ENCODE data around the gene NANS.
"Not testable (repeated sequence)": the region's sequence is repeated elsewhere in the genome, so short reads cannot be mapped to it uniquely, and the experiment has no call there.

The NANS gene

DNA sequence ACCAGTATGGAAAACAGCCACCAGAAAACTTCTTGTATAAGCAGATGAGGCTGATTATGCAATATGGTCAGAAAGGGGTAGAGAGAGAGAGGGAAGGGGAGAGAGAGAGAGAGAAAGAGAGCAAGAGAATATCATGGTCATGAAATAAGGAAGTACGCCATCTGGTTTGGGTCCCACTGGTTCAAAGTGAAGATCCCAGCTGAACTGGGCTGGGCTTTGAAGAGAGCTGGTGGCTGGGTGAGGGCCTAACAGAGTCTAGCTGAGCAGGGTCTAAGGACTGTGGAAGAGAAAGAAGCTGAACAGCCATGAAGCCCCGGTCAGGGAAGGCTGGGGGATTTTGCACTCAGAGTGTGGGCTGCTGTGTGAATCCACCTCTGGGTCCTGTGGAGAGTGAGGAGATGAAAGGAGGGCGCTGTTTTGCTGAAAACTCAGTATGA, 47.9 kb downstream of the NANS start:
- no peak for DNase-seq

DNA sequence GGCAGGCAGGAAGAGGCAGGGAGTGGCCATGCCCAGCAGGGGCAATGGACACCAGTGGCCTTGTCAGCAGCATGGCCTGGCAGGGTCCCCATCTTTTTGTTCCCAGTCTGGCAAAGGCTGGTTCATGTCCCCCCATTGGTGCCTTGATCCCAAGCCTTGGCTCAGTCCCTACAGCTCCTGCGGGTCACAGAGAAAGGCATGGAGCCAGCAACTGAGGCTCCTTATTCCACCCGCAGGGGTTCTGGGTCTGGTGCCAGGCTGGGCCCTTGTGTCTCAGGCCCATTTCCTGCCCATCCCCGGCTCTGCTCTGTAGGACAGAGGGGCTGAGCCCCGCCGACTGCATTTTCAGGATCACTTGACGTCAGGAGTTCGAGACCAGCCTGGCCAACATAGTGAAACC, 48.5 kb downstream of the NANS start:
- no peak for DNase-seq

DNA sequence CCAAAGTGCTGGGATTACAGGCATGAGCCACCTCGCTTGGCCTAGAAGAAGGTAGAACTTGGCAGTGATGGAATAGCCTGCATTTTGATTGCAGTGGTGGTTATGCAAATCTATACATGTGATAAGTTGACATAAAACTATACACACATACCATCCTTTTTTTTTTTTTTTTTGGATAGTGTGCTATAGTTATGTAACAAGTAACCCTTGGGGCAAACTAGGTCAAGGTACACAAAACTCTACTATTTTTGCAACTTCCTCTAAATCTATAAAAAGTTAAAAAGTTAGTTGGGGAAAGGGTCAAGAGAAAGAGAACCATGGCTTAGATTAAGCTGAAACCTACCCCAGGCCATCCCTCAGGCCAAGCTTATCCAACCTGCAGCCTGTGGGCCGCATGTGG, 51.4 kb downstream of the NANS start:
- no peak for DNase-seq

DNA sequence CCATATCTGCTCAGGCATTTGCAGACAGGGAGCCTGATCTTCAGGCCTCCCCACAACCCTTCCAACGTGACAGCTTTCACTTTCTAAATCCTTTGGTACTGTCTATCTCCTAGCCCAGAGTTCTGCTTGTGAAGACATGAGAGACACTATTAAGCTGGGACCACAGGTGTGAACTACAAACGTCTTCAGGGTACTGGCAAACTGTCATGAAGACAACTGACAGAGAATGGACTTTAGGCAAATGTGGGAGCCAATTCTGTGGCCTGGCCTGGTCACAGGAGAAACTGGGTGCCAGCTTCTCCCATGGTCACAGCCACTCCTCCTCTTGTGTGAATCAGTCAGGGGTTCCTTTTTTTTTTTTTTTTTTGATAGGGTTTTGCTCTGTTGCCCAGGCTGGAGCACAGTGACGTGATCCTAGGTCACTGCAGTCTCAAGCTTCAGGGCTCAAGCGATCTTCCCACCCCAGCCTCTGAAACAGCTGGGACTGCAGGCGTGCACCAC, 52.0 kb downstream of the NANS start:
- peak; percentile 57 to 72 for DNase-seq

DNA sequence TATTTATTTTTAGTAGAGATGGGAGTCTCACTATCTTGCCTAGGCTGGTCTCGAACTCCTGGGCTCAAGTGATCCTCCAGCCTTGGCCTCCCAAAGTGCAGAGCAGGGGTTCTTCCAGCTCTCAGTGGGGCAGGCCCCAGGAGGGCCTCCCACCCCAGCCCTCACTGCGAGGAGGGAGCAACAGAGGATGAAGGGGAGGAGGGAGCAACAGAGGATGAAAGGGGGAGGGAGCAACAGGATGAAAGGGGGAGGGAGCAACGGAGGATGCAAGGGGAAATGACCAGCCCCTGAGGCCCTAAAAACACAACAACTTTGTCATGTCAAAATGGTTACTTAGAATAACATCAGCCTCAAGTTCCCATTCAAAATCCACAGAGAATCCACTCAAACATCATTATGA, 52.5 kb downstream of the NANS start:
- DNase-seq, result no peak

DNA sequence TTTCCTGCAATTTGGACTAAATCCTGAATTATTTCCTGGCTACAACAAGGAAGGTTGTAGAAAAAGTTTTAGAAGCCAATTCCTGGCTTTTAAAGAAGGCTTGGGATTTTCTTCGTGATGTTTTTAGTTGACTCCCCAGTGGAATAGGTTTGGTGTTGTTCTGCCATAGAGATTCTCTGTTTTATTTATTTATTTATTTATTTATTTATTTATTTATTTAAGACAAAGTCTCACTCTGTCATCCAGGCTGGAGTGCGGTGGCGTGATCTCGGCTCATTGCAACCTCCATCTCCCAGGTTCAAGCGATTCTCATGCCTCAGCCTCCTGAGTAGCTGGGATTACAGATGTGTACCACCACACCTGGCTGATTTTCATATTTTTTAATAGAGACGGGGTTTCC, 60.6 kb downstream of the NANS start:
- DNase-seq, result not testable (repeated sequence)

DNA sequence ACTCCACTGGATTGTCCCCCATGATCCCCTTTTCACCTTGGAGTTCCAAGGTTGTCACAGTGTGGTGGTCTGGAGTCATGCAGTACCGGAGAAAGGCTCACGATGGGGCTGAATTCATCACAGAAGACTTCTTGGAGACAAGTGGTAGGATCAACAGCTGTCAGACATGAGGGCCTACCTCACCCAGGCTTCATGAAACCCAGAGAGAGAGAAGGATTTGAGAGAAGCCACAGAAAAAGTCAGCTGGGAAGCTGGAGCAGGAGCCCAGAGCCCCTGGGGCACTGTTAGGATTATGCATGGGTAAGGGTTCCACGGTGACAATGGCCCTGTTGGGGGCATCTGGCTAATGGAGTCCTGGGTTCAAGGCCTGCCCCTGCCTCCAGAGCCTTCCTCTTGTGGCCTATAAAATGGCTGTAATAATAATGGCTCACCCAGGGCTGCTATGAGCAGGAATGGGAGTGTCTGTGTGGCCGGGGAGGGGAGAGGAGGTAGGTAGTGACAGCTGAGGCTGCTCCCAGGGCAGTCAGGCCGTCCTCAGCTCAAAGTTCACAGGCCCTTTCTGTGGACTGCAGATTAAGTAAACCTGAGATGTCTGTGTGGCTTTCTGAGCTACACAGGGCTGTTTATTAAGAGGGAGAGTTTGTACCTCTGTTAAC, 61.6 kb downstream of the NANS start:
- peak; percentile 62 to 78 for DNase-seq

DNA sequence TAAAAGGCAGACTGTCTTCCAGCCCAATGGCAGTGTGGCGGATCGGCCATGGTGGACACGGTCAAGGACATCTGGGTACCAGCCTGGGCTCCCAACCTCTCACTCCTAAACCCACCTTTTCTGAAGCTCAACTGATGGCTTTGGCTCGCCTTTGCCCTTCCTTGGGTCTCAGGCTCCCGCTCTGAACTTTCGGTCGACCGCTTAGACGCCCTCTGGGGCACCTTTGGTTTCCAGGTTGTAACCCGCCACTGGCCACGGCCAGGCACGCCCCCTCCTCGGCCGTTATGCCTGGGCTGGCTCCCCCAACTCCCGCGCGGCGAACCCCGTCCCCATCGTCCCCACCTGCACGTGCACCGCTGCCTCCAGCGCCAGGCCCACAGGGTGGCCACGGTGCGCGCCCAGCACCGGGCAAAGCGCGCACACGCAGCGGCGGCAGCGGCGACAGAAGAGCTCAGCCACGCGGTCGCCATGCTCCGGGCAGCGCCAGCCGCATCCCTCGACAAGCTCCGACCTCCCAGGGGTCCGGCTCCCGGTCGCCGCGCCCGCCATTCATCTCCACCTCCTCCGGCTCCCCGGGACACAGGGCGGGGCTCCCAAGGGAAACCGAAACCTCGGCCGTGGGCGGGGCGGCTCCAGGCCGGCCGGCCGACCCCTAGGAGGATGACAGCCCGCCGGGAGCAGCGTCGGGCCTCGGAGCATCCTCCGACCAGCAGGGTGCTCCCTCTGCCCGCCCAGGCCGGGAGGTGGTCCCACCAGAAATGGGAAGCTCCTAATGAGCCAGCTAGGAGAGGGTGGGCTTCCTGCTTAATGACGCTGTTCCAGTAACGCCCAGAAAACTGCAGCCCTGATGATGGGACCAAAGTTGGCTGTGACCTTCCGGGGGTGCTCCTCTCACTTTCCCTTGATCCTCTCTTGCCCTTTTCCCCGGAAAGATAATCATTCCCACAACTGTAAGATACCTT, 62.4 kb downstream of the NANS start, which contains the start of gene TRIM14:
Gene TRIM14 (minus strand): TSS at position 583 of the 962 bp plus-strand sequence. CDS start 34 bp downstream, at position 549.
- peak; percentile 72 to 82 for DNase-seq

DNA sequence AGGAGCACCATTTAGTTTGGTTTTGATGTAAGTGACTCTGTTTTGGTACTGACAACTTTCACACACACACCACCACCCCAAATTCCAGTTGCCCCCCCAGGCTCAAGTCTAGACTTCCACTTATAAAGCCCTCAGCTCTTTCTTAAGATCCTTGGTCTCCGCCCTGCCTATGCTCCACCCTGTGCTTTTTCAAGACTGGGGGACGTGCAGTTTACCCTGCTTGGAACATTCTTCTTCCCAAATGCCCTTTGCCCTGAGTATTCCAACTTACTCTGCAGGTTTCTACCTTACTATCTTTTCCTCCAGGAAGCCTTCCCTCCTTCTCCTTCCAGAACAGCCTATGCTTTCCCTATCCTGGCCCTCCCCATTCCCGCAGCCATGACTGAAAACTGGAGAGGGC, 63.9 kb downstream of the NANS start:
- DNase-seq, result no peak

DNA sequence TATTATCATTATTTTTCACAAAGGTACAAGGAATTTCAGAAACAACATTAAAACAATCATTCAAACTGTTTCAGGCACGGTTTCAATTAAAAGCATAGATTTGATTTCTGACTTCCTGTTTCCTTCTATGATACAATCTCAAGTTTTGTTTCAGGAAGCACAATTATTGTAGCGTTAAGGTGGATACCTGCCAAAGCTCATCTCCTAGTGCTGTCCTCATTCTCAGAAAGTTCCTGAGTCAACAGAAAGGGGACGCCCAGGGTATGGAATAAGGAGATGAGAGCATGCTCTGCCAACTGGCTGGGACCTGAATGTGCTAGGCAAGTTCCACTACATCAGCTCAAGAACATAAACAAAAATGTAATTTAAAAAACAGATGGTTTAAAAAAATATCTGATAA, 64.5 kb downstream of the NANS start:
- DNase-seq, result peak in 1 of 2 donors; percentile 46

DNA sequence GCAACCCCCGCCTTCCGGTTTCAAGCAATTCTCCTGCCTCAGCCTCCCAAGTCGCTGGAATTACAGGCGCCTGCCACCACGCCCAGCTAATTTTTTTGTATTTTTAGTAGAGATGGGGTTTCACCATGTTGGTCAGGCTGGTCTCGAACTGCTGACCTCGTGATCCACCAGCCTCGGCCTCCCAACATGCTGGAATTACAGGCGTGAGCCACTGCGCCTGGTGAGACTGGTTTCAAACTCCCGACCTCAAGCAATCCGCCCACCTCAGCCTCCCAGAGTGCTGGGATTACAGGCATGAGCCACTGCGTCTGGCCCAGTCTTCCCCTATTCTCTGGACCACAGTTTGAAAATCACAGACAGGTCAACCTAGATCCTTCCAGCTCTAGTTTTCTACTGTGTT, 67.6 kb downstream of the NANS start:
- not testable (repeated sequence) for DNase-seq

DNA sequence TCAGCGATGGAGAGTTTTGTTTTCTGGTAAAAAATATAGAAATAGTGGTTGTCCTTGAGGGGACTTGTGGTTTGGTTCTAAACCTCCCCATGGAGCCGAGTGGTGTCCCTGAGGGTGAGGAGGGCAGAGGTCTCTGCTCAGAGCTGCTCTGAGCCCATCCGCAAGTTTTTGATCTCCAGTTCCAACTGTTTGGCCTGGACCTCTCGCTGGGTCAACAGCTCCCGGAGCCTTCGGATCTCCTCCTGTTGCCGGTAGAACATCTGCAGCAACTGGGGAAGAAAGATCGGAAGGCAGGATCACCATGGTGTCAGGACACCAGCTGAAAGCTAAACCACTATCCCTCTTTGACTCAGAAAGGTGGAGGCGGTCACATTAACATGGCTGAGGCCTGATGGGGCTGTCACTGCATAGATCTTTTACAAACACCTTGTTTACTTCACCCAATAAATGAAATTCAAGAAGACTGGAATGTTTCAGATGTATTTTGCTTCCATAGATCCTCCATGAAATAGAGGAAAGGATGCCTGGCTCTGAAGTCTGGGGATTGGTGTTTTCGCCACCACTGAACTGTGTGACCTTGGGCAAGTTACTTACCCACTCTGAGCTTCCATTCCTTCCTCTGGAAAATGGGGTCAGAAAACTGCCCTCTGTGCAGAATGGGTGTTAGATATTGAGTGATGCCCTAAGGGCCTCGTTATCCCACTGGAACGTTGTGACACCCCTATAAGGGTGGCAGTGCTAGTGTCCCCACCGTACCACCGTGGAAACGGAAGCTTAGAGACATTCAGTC, 68.3 kb downstream of the NANS start:
- no peak for DNase-seq

DNA sequence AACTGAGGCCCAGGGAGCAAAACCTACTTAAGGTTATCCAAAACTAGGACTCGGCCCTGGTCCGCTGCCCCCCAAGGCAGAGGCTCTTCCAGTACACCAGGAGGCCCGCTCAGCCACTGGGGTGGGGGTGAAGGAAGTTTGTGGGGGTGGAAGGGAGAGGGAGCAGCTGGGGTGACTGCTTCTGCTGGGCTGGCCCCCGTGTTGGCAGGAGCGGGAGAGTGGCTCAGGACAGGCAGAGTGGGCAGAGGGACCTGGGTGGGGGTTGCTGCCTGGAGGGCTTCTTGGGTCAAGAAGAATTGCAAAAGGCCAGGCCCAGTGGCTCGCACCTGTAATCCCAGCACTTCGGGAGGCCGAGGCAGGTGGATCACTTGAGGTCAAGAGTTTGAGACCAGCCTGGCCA, 70.7 kb downstream of the NANS start:
- no peak for DNase-seq

DNA sequence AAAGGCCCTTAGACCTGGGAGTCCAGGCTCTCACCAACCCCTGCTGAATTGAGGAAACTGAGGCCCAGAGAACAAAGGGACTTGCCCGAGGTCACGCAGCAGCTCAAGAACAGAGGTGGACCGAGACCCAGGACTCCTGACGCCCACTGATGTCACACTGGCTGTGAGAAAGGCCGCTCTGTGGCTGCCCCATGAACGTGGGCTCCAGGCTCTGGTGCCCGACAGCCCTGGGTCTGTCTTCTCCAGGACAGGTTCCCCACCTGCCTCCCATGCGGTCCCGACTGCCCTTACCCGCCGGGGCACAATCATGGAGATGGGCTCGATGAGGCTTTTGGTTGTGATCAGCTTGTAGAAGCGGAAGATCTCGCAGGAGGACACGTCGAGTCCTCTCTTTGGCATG, 71.8 kb downstream of the NANS start:
- no peak for DNase-seq

DNA sequence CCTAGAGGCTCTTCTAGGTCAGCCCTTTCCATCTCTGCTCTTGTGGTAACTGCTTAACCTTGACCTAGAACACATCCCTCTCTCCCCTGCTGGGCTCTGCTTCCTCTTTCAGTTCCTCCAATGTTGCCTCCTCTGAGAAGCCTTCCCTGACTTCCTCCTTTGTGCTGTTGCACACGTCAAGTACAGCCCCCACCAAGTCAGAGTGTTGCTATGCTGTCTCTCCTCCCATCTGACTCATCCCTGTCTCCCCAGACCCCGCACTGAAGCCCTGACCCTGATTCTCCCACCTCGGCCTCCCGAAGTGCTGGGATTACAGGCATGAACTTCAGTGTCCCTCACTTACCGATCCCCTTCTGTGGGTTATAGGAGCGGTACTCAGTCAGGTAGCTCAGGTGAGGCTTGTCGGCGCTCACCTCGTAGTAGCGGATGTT, 72.9 kb downstream of the NANS start:
- peak in 1 of 2 donors; percentile 68 for DNase-seq

DNA sequence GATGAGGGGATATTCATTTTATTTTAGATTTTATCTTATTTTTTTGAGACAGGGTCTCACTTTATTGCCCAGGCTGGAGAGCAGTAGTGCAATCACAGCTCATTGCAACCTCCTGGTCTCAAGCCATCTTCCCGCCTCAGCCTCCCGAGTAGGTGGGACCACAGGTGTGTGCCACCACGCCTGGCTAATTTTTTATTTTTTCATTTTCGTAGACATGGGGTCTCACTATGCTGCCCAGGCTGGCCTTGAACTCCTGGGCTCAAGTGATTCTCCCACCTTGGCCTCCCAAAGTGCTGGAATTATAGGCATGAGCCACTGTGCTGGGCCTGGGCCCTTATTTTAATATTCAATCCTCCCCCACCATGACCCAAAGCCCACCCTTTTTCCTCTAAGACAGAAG, 73.5 kb downstream of the NANS start:
- not testable (repeated sequence) for DNase-seq

DNA sequence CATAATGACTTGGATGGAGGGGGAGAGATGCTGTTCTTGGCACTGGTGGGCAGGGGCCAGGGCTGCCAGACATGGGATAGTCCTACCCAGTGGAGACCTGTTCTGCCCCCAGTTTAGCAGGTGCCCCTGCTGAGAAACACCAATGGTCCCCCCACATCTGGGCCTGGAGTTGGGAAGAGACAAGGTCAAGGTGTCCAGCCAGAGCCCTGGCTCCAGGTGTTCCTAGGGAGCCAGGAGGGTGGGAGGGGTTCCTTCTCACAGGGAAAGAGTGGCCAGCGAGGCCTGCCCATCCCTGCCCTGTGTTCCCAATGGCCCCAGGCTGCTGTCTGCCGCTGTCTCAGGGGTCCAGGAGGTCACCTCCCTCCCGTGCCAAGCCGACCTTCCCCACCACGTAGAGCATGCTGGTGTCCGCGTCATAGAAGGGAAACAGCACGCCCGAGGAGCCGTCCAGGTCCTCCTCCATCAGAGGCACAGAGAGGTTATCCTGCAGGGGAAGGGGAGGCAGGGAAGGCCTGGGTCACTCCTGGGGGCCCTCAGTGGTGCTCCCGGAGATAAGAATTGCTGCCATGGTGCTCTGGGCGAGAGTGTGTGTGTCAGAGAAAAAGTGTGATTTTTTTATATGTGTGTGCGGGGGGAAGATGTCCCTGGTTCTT, 74.2 kb downstream of the NANS start:
- DNase-seq, result no peak

DNA sequence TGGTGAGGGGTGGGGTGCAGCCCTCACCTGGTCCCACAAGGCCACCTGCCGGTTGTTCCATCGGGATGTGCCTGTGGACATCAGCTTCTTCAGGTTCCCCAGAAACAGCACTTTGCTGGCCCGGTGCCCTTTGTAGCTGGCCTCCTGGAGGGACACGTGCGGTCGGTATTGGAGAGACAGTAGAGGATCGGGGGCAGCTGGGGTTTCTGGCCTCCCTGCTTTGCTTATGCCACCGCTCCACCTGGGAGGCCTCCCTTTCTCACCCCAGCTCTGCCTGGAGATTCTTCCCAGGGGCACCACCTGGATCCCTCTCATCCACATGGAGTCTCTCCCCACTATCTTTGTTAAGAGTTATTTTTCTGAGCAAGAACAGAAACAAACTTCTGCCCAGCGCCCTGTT, 75.6 kb downstream of the NANS start:
- DNase-seq, result no peak

All from CD4-positive, alpha-beta T cell treated with Interferon alpha-2 for 1 hour (primary cell).